ENCODE results near the gene DDX50. TPM values are rescaled to one million over a fixed set of nuclear protein-coding genes. Genes with fewer than 3 reads are reported as not detected.

The DDX50 gene
- total and polyA plus RNA-seq, 12 donors, result 7.2 to 21.7 (median 19.8) TPM

DNA sequence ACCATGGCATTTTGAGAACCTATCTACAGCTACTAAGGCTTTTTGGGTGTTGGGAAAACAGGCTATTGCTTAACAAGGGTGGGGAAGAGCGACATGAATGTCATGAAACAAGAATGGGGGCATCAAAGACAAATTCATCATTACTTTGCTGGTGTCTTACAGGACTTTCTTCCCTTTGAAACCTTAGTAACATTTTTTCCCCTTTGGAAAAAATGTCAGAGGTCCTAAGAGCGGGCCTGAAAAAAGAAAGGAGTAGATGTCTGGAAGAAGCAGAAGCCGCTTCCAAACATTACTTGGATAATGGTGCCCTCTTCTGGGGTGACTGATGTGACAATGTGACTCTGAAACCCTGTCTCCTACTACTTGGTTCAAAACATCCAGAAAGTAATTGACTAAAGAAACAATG lies 3.8 kb upstream of the DDX50 start:
- TF ChIP-seq, protein P1, sequence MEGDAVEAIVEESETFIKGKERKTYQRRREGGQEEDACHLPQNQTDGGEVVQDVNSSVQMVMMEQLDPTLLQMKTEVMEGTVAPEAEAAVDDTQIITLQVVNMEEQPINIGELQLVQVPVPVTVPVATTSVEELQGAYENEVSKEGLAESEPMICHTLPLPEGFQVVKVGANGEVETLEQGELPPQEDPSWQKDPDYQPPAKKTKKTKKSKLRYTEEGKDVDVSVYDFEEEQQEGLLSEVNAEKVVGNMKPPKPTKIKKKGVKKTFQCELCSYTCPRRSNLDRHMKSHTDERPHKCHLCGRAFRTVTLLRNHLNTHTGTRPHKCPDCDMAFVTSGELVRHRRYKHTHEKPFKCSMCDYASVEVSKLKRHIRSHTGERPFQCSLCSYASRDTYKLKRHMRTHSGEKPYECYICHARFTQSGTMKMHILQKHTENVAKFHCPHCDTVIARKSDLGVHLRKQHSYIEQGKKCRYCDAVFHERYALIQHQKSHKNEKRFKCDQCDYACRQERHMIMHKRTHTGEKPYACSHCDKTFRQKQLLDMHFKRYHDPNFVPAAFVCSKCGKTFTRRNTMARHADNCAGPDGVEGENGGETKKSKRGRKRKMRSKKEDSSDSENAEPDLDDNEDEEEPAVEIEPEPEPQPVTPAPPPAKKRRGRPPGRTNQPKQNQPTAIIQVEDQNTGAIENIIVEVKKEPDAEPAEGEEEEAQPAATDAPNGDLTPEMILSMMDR (IDR thresholded peaks at IDR 0.05), result peak in 8 of 9 donors; percentile 10 to 69 (median 54)
- H3K9me3 ChIP-seq, result no peaks in the 10 kb centered on the region
- H3K4me3 ChIP-seq, result no peak overlapping the region
- no peaks in the 10 kb centered on the region for H3K27me3 ChIP-seq
- no peak overlapping the region for H3K27ac ChIP-seq
- peaks cover 3 to 16% (median 13%) of the 10 kb centered on the region in 9 donors for H3K4me1 ChIP-seq
- WGBS, 2 donors, result 34 to 36% methylated on average over 3 of the region's 3 CpGs
- H3K36me3 ChIP-seq, result no peaks in the 10 kb centered on the region
- ATAC-seq (no peak), DNase-seq (peak in 1 of 2 donors; percentile 55)
- intact Hi-C loops (cut with DNase I), result loop anchor here in 8 of 10 donors (5.0 to 10.0 kb wide), 5 partner anchors 73 to 345 kb away; partner anchors contain the start of gene STOX1 (in 1 of the 8)

DNA sequence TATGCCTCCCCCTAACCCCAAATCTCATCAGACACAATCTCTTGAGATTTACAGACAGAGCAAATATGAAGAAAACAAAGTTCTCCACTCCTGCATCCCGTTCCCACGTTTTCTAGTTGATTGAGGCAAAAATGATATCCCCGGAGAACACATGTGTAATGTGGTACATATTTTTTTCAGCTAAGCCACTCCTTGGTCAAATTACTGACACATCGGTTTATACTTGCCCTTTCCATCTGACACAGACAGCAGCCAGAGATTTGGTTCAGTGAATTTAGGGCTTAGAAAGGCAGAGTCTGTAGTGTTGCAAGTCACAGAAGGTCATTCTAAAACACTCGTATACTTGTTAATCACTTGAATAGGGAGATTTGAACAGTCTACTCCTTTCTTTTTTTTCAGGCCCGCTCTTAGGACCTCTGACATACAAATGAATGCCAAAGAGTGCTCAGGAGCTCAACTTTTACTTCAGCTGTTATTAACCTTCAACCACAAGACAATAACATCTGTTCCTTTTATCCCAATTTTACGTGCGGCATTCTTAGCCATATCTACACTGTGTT lies 1.8 kb upstream of the DDX50 start:
- Histone ChIP-seq H3K9me3 (no peaks in the 10 kb centered on the region), H3K36me3 (peaks cover 0 to 2% (median 0%) of the 10 kb centered on the region in 9 donors), H3K4me3 (no peak overlapping the region), H3K4me1 (peaks cover 6 to 26% (median 23%) of the 10 kb centered on the region in 9 donors), H3K27ac (no peak overlapping the region), H3K27me3 (no peaks in the 10 kb centered on the region)
- WGBS, 2 donors, result 90 to 93% methylated on average over 8 of the region's 8 CpGs
- intact Hi-C loops (cut with DNase I), result loop anchor here in 8 of 10 donors (5.0 to 10.0 kb wide), 5 partner anchors 74 to 347 kb away; partner anchors contain the start of gene STOX1 (in 1 of the 8)
- TF ChIP-seq, protein P1 (IDR thresholded peaks at IDR 0.05), result no peak
- no peak for ATAC-seq
- DNase-seq, result no peak

DNA sequence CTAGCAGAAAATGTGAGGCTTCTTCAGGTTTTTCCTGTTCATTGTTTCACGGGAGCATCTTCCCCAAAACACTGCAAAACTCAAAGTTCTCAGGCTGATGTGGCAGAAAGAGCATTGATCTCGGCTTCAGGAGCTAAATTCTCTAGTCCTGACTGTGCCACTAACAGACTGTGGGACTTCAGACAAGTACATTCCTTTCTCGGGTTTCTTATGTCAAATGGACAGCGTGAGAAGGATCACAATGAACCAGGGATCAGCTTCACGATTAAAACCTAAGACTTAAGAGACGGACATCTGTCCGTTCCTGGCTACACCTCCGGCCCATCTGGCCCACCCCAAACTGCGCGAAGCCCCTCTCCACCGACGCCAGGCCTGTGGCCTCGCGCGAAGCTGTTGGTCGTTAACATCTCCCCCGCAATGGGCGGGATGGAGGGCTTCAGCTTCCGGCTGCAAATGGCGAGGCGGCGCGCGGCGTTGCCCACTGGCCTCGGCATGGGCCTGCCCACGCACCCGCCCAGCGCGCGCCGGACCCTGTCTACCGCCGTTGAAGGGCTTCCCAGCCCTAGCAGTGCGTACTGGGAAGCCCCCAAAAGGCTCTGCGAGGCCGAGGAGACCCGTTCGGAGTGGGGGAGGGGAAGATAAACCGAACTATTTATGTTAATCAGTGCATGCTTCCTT lies 549 bp upstream of the DDX50 start:
- peak in 1 of 2 donors; percentile 79 for DNase-seq
- Histone ChIP-seq H3K27ac (peak overlapping the region; percentile 88 to 100 (median 98)), H3K36me3 (peaks cover 0 to 6% (median 0%) of the 10 kb centered on the region in 9 donors), H3K27me3 (no peaks in the 10 kb centered on the region), H3K9me3 (no peaks in the 10 kb centered on the region), H3K4me1 (peaks cover 6 to 33% (median 23%) of the 10 kb centered on the region in 9 donors), H3K4me3 (peak overlapping the region; percentile 72 to 95 (median 86))
- 3% methylated on average over 40 of the region's 40 CpGs for WGBS, 2 donors
- TF ChIP-seq, protein P1 (IDR thresholded peaks at IDR 0.05), result no peak
- peak; percentile 68 to 84 (median 74) for ATAC-seq
- intact Hi-C loops (cut with DNase I), result no loop called here

DNA sequence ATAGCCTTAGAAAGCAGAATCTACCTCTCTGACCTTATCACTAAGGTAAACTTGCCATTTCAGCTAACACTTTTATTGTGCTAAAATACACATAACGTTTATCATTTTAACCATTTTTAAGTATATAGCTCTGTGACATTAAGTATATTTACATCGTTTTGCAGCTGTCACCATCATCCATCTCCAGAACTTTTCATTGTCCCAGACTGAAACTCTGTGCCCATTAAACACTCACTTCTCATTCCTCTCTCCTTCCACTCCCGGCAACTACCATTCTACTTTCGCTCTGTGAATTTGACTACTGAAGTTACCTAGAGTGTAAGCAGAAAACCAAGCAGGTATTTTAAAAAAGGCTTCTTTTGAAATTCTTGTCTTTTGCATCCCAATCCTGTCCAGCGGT lies 1.3 kb downstream of the DDX50 start:
- ATAC-seq, result no peak
- no peak for DNase-seq
- peaks cover 0 to 22% (median 7%) of the 10 kb centered on the region in 9 donors for H3K36me3 ChIP-seq
- TF ChIP-seq, protein P1 (IDR thresholded peaks at IDR 0.05), result no peak
- WGBS, 2 donors, result 65 to 77% methylated on average over 5 of the region's 5 CpGs
- peak overlapping the region in 1 of 10 donors; percentile 100 for H3K27ac ChIP-seq
- intact Hi-C loops (cut with DNase I), result no loop called here
- peaks cover 6 to 33% (median 23%) of the 10 kb centered on the region in 9 donors for H3K4me1 ChIP-seq
- H3K4me3 ChIP-seq, result peak overlapping the region in 7 of 10 donors; percentile 72 to 89 (median 82)
- H3K27me3 ChIP-seq, result no peaks in the 10 kb centered on the region
- no peaks in the 10 kb centered on the region for H3K9me3 ChIP-seq
